Stimulated activated naive CD8-positive, alpha-beta T cell treated with anti-CD3 and anti-CD28 coated beads, Interleukin-15, Interleukin-2, amounts not matched to agents 100 U/mL and 50 U/mL, for 24 hours (primary cell): ENCODE measurements around the gene BTG2.
A peak's percentile ranks its signal among the peaks of the same experiment; 100 is the strongest.

Experiments
- ATAC-seq: fragments of 150-1000 bp; cut with Tn5 transposase; one replicate; pipeline ENCODE4 v1.10.0; 2021
- DNase-seq: peaks from one replicate; pipeline ENCODE4 v3.0.0; 2021

Gene BTG2

GRCh38 chr1:203276916-203277545 is 28.3 kb upstream of the BTG2 start:
- ATAC-seq, result no peak
- peak; percentile 37 for DNase-seq

GRCh38 chr1:203278082-203278884 is 27.0 kb upstream of the BTG2 start:
- ATAC-seq (no peak), DNase-seq (peak; percentile 38)

- no peak for DNase-seq
- ATAC-seq, result no peak
These were observed 26.4 kb upstream of the BTG2 start for GRCh38 chr1:203278885-203279406.

- ATAC-seq, result no peak
- DNase-seq, result no peak
These were observed 25.3 kb upstream of the BTG2 start for GRCh38 chr1:203280061-203280460.

GRCh38 chr1:203281033-203281432 is 24.3 kb upstream of the BTG2 start:
- DNase-seq, result no peak

GRCh38 chr1:203281851-203282661 is 23.3 kb upstream of the BTG2 start:
- ATAC-seq (no peak), DNase-seq (no peak)

More at GRCh38 chr1:203281033-203281432, 24.3 kb upstream of the BTG2 start:
- no peak for ATAC-seq

- DNase-seq (no peak), ATAC-seq (no peak)
These were observed 22.4 kb upstream of the BTG2 start for GRCh38 chr1:203282720-203283542.

- no peak for DNase-seq
- no peak for ATAC-seq
These were observed 21.7 kb upstream of the BTG2 start for GRCh38 chr1:203283597-203283996.

GRCh38 chr1:203284411-203285123 is 20.8 kb upstream of the BTG2 start:
- ATAC-seq, result no peak
- no peak for DNase-seq

GRCh38 chr1:203286161-203286984 is 18.9 kb upstream of the BTG2 start:
- no peak for ATAC-seq
- peak; percentile 23 for DNase-seq

GRCh38 chr1:203287109-203287893 is 18.0 kb upstream of the BTG2 start:
- peak; percentile 84 for DNase-seq
- ATAC-seq, result peak; percentile 55

GRCh38 chr1:203287898-203288297 is 17.4 kb upstream of the BTG2 start:
- DNase-seq (no peak), ATAC-seq (no peak)

- ATAC-seq, result no peak
- DNase-seq, result no peak
These were observed 16.9 kb upstream of the BTG2 start for GRCh38 chr1:203288400-203288799.

GRCh38 chr1:203289281-203289981 is 15.9 kb upstream of the BTG2 start:
- DNase-seq (peak; percentile 88), ATAC-seq (peak; percentile 75)

GRCh38 chr1:203289982-203290260 is 15.4 kb upstream of the BTG2 start:
- no peak for ATAC-seq
- no peak for DNase-seq

GRCh38 chr1:203290261-203291089 is 14.8 kb upstream of the BTG2 start:
- ATAC-seq (peak; percentile 57), DNase-seq (peak; percentile 99)

- ATAC-seq, result no peak
- no peak for DNase-seq
These were observed 13.9 kb upstream of the BTG2 start for GRCh38 chr1:203291201-203292096.
